Cerebellar cortex (tissue), 1 donor: Measurements from ENCODE around the gene TMX3.

ENCODE experiments used
- DNase-seq: peaks from one replicate; pipeline ENCODE4 v3.0.0-alpha.2; 2015; ENCODE audit warnings: low spot score

TMX3 gene

DNA sequence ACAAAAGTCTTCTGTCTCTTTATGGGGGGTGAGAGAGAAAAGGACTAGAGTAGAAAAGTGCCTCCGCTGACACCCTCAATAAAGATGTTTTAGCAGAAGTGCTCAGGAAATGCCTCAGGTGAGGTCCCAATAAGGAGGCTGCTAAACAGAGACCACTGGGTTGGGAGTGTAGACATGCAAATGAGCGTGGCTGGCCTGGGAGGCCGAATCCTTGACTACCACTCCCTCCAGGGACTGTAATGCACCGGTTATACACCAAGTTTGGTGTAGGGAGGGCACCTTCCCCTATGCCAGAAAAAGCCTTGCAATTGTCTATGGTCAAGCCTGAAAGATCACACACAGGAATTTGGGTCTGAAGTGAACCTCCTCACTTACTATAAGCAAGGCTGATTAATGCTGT lies 1.8 kb downstream of the TMX3 start:
- no peak for DNase-seq

DNA sequence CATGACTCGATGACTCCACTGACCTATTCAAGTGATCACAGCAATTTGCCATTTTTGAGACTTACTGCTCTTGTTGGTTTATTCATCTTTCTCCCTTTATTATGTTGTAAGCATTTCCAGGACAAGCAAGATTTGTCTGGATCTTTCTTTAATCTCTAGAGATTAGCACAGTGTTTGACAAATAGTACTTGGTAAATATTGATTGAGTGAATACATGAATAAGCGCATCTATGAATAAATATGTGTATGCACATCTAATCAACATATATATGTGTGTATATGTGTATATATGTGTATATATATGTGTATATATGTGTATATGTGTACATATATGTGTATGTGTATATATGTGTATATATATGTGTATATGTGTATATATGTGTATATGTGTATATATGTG lies 7.3 kb downstream of the TMX3 start:
- no peak for DNase-seq

DNA sequence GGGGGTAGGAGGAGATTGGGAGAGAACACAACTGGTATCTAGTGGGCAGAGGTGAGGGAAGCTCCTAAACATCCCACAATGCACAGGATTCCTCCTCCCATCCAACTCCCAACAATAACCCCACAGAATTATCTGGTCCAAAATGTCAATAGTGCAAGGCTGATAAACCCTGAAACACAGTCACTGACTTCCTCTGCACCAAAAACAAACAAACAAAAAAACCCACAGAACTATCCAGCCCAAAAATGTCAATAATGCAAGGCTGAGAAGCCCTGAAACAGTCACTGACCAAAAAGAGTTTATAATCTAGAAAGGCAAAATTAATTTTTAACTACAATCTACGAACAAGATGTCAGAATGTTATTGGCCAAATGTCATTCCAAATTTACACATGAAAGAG lies 9.8 kb downstream of the TMX3 start:
- no peak for DNase-seq

DNA sequence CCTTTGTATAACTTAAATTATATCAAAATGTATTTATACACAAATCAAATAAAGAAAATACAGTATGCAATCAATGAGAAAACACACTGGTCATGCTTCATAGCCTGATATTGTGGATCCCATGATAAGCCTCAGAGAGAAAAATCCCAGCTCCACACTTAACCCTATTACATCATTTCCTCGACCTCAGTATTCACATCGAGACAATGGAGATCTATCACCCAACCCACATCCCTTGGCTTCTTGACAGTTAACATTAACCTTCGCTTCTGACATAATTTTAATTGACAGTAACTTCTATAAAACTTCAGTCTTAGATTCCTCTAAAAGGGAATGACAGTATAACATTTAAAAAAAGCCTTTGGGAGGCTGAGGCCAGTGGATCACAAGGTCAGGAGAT lies 11.6 kb downstream of the TMX3 start:
- no peak for DNase-seq

DNA sequence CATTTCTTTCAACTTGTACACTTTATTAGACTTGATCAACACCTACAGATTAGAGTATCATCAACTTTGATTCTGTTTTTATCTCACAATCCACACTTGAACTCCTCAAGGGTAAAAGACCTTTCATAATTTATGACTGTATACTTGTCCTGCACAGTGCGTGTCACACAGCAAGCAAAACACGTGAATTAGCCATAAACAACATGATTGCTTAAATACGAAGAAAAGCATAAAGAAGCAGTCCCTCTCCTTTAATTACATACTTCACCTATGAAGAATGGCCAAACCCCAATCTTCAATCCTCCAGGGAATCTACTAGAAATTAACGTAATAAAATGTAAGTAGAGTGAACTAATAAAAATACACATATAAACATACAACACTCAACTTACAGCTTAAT lies 13.6 kb downstream of the TMX3 start:
- no peak for DNase-seq

DNA sequence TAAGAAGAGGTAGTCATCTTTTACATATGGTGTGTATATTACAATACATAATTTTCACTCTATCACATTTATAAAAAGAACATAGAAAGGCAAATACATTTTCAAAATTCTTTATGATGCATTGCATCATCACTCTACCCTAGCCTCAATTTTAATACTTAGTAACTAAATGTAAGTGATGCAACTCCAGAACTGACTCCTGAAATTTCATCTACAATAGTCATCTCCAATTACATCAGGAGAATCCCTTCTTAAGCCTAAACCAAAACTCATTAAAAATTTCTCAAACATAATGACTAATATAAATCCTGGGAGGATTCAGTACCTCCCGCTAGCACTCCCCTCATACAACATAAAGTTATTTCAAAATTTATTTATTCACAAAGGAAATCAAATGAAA lies 15.9 kb downstream of the TMX3 start:
- no peak for DNase-seq

DNA sequence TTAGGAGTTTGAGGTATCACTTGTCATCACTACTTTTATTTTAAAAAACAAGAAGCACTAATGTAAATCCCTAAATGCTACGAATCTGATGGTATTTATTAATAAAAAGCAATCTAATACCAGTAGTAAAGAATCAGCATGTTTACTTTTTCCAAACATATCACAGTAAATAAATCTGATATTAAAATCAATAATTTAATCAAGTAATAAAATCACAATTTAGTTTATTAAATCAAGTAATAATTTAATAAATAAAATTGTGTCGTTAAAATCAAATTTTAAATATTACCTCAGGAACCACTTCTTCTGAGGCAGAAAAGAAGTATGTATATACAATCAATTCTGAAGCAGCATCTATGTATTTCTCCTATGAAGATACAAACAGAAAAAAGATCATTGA lies 18.0 kb downstream of the TMX3 start:
- no peak for DNase-seq

DNA sequence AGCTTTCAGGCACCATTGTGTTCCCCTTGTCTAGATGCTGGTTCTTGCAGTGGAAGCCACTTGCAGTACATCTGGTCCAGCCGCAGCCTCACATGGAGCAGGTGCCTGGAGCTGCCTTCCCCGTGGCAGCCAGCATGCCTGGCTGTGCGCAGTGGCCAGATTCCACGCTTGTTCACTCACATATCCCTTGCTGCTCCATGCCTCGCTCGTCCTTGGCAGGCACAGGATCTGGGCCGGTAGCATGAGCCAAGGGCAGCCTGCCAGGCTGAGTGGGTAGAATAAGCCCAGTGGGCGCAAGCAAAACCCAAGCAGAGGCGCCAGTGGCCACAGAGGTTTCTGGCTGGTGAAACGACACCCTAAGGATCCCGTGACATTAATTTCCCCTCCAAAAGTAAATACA lies 20.6 kb downstream of the TMX3 start:
- DNase-seq = peak; percentile 50

DNA sequence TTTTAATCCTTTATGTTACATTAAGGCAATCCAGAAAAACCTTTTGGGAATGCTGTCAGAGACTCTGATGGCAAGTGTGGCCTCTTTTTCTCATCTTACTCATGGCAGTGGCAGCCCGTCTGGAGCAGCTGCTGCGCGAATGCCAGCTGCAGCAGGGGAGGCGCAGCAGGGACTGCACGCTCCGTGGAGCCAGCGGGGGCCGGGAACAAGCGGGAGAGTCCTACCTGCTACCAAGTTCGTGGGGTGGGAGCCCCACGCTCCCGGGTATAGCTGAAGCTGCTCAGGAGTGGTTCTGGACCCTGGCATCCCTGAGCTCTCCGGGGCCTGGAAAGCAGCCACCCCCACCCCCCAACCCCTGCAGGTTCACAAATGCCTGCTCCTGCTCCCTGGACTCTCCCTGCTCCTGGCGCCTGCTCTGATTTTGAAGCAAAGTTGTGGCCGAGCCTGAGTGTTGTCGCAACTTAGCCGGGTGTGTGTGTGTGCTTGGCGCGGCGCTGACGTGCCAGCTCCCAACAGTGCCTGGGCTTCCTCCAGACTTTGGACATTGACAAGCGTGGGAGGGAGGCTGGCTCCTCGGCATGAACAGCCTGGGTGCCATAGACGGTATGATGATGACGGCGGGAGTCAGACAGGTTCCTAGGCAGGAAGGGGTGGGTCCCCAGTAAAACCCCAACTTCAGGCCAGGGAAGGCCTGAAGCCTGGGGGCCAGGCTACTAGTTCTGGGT lies 21.7 kb downstream of the TMX3 start:
- DNase-seq = no peak

DNA sequence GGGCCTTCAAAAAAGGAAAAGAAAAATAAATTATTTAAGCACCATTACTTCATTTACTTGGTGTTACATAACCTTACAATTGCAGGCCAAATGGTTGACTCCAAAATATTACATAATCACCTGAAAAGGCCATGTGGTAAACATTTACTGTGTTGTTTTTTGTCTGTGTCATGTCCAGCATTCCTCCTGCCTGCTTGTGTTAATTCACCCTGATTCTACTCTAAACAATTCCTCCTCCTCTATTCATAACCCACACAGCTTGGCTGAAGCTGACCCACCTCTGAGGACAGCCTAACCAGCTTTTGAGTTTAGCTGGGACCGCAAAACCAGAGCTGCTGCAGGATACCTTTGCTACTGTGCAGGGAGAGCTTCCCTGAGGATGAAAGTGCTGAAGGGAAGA lies 35.4 kb downstream of the TMX3 start:
- DNase-seq = peak; percentile 73

DNA sequence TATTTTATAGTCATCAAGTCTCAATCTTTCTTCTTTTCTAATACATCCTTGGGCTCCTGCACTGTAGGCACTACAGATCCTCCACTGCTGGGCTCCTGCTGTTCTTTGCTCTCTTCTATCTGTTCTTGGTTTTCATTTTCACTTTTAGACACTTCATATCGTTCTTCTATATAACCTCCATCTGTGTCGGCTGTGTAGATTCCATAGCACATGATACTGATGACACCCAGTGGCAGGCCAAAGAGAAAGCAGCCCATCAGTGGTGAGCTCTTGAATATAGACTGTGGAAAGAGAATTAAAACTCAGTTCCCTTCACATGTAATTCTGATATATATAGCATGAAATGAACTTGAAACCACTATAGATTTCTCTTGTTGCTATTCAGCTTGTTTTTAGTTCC lies 38.0 kb downstream of the TMX3 start:
- DNase-seq = peak; percentile 41

DNA sequence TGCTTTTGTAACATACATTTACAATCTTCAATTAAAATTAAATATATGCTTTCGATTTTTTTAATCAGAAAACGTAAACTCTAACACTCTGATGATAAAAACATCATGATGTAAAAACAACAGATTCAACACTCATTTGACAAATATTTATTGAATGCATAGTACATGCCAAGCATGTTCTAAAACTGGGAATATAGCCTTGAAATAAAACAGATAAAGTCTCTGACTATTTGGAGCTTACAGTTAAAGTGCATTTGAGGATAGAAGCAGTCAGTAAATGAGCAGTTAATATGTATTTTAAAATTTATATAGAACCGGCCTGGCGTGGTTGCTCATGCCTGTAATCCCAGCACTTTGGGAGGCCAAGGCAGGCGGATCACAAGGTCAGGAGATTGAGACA lies 47.8 kb downstream of the TMX3 start:
- DNase-seq = no peak

DNA sequence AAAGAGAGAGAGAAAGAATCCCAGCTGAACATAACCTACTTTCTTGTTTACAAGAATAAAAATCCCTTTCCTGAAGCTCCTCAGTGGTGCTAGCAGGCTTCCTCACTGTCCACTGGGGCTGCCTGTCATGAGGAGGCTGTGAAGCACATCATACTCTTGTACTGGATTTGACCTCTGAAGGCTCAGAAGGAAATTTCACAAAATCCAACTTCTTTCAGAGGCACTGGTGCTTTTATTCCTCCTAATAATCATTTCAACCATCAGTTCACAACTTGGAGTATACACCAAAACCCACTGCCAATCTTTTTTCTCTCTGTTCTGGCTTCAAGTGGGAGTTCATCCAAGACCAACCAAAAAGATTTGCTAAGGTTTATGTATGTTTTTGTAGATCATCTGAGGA lies 48.5 kb downstream of the TMX3 start:
- no peak for DNase-seq

DNA sequence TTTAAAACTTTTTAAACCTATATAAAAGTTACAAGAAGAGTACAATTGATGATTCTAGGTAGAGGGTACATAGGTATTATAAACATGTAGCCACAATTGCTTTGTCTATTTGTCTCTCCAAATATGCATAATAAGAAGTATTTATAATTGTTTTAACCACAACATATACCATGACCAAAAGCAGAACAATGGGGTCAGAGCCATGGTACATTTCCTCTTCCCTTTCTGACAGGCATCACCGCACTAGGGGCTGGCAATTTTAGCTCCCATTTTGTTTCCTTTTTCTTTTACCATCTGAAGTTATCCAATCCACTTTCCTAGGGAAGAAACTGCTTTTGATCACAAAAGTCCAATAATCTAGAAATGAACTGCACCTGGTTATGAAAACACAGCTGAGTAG lies 49.3 kb downstream of the TMX3 start:
- DNase-seq = no peak

DNA sequence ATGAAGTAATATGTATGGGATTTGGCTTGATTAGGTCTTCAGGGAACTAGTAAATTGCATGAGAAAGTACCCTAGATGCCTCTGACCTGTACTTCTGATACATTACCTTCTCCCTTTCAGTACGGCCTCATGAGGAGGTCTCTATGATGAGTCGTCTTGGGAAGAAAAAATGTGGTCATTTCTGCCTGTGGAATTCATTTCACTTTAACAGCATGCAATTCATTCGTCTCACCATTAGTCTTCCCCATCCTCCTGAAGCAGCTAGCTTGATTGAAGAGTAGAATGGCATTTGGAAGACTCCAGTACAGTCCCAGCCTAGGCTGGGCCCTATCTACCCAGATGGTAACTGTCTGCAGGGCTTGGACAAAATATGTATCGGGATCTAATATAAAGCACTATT lies 52.2 kb downstream of the TMX3 start:
- no peak for DNase-seq

DNA sequence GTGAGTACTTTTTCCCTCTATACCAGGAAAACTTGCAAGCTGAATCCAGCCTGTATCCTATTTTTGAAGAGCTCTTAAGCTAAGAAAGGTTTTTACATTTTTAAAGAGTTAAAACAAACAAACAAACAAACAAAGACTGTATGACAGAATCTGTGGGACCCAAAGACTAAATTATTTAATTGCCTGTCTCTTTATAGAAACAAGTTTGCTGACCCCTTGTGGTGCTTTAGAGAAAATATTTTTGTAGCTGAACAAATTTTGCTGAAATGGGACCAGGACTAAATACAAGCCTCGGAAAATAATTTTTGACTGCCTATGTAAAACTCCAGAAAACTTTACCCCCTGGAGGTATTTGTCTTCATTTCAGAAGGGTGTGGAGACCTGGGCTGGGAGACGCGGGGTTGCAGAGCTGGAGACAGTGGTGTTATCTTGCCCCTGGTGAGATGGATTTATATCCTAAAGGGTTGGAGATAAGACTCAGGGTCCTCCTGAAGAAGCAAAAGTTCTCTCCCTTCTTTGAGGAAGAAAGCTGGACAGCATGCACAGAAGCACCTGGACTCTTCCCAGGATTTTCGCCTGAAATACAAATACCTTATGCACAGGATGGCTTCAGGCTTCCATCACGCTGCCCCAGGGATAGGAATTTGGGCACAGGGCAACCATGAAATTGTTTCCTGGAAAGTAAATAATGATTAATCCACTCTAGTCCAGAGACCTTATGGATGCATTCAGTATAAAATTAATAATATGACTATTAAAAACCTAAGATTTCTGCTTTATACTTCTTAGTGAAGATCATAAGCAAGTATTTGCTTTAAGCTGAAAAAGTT lies 54.3 kb downstream of the TMX3 start:
- DNase-seq = peak; percentile 75

DNA sequence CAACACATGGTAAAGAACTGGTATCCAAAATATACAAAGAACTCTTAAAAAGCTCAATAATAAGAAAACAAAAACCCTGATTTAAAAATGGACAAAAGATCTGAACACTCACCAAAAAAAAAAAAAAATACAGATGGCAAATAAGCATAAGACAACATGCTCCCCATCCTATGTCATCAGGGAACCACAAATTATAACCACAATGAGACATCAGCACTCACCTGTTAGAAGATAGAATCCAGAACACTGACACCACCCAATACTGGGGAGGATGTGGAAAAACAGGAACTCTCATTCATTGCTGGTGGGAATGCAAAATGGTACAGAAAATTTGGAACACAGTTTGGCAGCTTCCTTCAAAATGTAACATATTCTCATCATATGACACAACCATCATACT lies 66.7 kb downstream of the TMX3 start:
- DNase-seq = no peak

DNA sequence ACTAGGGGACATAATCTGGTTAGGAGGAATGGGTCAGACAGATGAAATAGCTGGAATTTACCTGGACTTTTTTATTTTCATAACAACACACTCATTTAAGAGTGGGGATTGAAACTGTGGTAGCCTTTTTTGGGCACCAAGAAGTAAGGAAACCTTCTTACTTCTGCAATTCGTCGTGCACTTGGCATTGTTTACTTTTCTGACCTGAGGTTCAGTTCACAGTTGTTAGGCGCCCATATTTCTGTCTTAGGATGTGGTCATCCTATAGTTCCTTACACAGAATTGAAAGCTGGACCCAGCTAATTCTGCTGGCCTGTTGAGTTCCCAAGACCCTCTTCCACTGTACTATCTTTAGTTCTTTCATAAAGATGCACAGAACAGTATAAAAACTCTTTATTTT lies 72.9 kb downstream of the TMX3 start:
- no peak for DNase-seq

DNA sequence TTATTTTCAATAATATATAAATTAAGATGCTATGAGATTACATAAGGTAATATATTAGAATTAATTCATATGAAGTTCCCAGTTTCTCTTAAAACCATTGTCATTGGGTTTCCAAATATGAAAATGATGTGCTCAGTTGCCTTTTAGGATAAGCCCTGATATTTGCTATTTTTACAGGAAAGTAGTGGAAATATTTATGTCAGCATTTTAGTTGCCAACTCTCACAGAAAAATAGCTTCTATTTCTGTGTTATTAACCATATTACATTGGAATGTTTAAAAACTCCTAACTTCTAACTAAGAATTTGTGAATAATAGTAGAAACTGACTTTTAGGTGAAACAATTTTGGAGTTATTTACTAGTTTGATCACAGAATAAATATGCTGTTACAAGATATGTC lies 74.0 kb downstream of the TMX3 start:
- no peak for DNase-seq

DNA sequence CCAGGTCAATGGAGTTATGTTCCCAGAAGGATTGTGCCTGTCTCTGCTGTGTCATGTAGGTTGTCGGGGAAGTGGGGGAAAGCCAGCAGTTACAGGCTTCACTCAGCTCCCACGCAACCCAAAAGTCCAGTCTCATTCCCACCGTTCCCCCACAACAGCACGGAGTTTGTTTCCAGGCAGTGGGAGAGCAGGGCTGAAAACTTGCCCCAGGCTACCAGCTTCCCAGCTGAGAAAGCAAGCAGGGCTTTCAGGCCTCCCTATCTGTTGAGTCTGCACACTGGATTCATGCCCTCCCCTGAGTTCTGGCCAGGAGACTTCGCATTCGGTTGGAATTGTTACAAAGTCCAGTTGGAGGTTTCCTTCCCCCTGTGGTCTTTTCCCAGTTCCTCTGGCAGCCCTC lies 76.3 kb downstream of the TMX3 start:
- DNase-seq = no peak

DNA sequence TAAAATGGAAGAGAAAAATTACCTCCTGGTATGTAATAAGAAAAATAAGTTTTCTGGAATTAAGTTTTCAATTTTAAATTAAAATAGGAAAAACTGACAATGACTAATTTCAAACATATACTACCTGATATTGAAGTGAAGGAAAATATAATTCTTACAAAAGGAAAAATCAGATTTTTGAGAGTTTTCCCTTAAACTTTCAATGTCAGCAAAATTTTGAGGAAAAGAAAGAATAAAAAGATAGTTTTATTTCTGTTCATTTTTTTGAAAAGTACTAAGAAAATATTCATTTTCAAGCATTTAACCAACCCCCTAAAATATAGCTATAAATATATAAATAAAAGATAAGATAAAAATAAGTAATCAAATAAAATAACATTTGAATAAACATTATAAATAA lies 87.1 kb downstream of the TMX3 start:
- no peak for DNase-seq
